ELR (cell line): Measurements from ENCODE around the gene RNF20.

Experiments
- DNase-seq: peaks from one replicate; pipeline ENCODE4 v3.0.0-alpha.2; 2015; ENCODE audit warnings: low read depth

RNF20 gene

GRCh38 chr9:101590901-101591300, 57.2 kb downstream of the RNF20 start:
- DNase-seq: no peak

DNA sequence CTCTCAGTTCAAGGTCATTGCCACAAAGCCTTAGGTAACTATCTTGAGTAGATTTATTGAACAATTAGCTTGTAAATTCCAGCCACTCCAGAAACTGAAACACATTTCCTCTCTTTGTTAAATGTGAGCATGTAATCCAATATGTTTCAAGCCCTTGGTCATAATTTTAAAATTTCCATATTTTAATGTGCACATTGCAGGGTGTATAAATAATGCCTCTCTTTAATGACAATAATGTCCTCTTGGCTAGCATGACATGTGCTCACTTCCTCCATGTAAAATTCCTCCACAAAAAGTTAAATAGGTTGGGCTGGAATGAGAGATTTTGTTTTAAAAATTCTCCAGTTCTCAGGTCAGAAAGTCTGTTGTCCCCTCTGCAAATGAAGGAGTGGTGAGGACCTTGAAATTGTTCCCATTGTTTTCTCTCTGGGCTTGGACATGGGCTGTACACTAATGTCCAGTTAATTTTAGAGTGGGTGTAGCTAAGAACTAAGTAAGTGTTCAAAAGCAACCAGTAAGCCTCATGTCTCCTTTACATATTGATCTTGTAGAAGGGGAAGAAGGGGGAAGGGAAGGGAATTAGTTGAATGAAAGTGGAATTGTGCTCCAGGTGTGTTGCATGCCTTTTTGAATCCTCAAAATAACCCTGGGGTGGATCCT, 58.3 kb downstream of the RNF20 start:
- DNase-seq: no peak

- peak; percentile 15 for DNase-seq
These were observed 59.1 kb downstream of the RNF20 start for GRCh38 chr9:101592788-101593187.

DNA sequence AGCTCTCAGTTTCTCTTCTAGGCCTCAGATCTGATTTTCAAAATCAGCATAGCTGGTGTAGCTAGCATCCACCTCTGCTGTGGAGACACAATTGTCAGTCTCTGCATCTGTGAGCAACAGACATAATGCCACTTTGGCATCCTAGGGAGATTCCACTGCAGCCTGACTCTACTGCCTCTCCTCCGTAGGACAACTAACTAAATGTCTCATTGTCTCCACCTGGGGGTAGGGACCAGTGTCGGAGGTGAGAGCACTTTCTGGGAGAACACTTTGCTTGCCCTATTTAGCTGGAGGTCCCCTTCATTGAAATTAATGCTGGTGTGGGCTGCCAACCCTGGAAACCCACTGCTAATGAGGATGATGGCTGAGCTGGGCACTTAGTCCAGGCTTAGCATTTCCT, 59.7 kb downstream of the RNF20 start:
- no peak for DNase-seq

DNA sequence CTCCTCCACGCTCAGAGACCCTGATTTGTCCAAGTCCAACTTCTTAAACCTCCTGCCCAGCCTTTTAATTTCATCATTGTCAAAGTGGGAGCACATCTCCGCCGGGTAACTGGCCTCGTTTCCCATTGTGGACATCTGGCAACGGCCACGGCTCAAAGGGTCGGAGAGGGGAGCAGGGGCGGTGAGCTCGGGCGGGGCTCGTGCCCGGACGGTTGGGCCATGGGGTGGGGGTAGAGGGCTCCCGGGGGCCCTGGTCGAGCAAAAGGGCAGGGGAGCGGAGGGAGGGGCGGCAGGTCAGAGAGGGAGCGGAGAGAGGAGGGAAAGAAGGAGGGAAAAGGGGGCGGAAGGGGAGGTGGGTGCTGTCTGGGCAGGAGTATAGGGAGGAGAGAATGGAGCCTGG, 61.1 kb downstream of the RNF20 start, which contains the start of gene PPP3R2:
TSS of gene PPP3R2 (minus strand) at position 174 of the 400 bp plus-strand sequence. CDS start at position 126, 48 bp downstream.
- no peak for DNase-seq

DNA sequence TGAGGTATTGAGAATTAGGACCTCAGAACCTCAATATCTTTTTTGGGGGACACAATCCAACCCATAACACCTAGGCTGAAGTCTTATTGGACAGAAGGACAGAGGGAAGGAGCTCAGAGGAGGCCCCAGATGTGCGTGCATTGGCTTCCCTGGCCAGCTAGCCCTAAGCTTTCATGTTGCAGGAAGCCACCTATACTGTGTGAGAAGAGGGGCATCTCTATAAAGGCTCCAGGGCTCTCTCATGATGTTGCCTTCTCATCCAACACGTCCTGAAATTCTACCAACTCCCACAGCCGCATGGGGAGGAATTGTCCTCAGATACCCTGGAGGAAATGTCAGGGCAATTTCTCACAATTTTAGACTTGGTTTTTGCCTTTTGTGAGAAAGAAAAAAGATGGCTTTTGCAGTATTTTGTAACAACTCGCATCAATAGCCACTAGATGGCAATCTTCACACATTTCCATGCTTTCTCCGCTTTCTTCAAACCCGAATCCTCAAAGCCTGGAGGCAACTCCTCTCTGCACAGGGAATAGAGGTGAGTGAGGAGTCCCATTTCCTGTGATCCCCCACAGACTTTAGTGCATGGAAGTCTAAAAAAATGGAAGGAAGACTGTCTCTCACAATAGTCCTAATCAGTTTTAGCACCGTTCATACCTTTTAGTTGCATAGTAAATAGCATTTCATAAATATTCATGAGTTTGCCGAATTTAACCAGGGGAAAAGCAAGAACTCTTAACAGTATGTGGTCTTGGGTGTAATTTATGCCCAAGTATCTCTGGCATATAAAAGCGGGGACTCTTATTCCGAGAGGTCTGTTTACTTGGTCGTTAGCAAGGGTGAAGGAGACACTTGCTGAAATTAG, 68.5 kb downstream of the RNF20 start:
- peak; percentile 74 for DNase-seq

DNA sequence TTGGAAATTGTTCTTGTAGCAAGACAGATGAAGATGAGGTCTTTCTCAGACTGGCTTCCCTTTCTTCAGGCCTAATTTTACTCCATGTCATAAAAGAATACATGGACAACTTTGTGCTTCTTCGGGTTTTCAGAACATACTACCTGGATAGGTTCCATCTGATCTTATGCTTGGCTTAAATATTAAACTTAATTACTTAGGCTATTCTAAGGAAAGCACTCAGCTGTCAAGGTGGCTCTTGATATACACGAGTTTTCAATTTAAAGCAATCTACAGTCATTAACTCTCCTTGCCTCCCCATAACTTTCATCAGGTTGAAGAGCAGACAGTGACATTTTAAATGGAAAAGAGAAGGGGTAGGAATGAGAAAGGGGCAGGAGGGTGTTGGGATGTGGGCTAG, 70.6 kb downstream of the RNF20 start:
- no peak for DNase-seq

DNA sequence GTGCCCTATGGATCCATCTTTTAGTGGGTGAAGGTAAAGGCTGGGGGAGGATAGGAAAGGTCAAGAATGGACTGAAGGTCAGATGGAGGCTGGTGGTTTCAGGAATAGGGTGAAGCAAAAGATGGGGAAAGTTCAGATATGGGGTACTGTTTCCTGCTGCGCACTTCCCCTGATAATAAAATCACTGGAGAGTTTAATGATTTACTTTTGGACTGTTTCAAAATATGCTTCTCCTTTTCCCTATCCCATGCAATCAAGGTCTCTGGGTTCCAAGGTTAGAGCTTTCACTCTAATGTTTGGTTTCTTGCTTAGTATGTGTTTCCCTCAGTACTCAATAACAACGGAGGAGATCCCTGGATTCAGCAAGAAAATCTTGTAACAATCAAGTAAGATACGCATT, 71.9 kb downstream of the RNF20 start:
- DNase-seq: no peak
